Naive thymus-derived CD8-positive, alpha-beta T cell (primary cell): ENCODE measurements around the gene RBM4B. TPM values are rescaled to one million over a fixed set of nuclear protein-coding genes. Genes with fewer than 3 reads are reported as not detected.

Experiments used
- ATAC-seq, 2 donors: fragments of 150-1000 bp; cut with Tn5 transposase in 1 of 2; sonication (Bioruptor Pico), chemical (Tn5 transposase) in 1 of 2; 1 replicate in 1 of 2; 2 replicates in 1 of 2; pipeline ENCODE4 v1.10.0; 2021; ENCODE audit warnings: mild to moderate bottlenecking in 2 of 2, moderate library complexity in 2 of 2
- POLR2A ChIA-PET: fragments of 350-600 bp; sonication (Branson Sonifier 250); formaldehyde crosslinking; loops from one replicate; lab custom pipeline; 2021; ENCODE audit warnings: antibody characterized with exemption; lab: Charles Lee
- DNase-seq, 10 donors: peaks; one replicate each; pipeline versions ENCODE4 v3.0.0 to v3.0.0-alpha.2; 2020 to 2022
- H3K27ac Mint-ChIP-seq, 10 donors: one replicate each; pipeline ENCODE4 v1.8.0; 2020 to 2022; ENCODE audit warnings: mild to moderate bottlenecking in 10 of 10, mixed read lengths in 10 of 10, moderate library complexity in 4 of 10, inconsistent platforms in 1 of 10
- H3K27me3 Mint-ChIP-seq, 5 donors: one replicate each; pipeline ENCODE4 v1.8.0; 2021 to 2022; ENCODE audit warnings: mixed read lengths in 5 of 5
- H3K36me3 Mint-ChIP-seq, 3 donors: one replicate each; pipeline ENCODE4 v1.8.0; 2020 to 2022; ENCODE audit warnings: mixed read lengths in 3 of 3, mild to moderate bottlenecking in 2 of 3, inconsistent platforms in 1 of 3
- H3K4me1 Mint-ChIP-seq, 4 donors: one replicate each; pipeline ENCODE4 v1.8.0; 2021 to 2022; ENCODE audit warnings: mixed read lengths in 4 of 4
- H3K4me3 Mint-ChIP-seq, 10 donors: one replicate each; pipeline ENCODE4 v1.8.0; 2020 to 2022; ENCODE audit warnings: mild to moderate bottlenecking in 10 of 10, mixed read lengths in 10 of 10, moderate library complexity in 6 of 10, inconsistent platforms in 1 of 10
- H3K9me3 Mint-ChIP-seq, 9 donors: one replicate each; pipeline ENCODE4 v1.8.0; 2020 to 2022; ENCODE audit warnings: mixed read lengths in 9 of 9, mild to moderate bottlenecking in 3 of 9, inconsistent platforms in 1 of 9, moderate library complexity in 1 of 9
- polyA plus RNA-seq, 3 donors: library from polyadenylated mRNA; unstranded; fragments of 300-500 nt; fragmentation: Illumina TruSeq; gene quantifications; one replicate each; pipeline ENCODE4 v1.2.3, GENCODE V29; 2021
- total RNA-seq, 8 experiments: library from RNA in 2 of 8; stranded (reverse) in 2 of 8; gene quantifications; one replicate each; pipeline ENCODE4 v1.2.3 and lab custom pipeline; 2021 to 2026

Gene RBM4B
- total and polyA plus RNA-seq, 5 experiments from 2014 or later: 7.7 to 26.0 (median 12.3) TPM

- H3K27ac Mint-ChIP-seq: no peak overlapping the region
- peaks cover 0 to 2% (median 0%) of the 10 kb centered on the region in 5 donors for H3K27me3 Mint-ChIP-seq
- H3K9me3 Mint-ChIP-seq: no peaks in the 10 kb centered on the region
- no peaks in the 10 kb centered on the region for H3K36me3 Mint-ChIP-seq
- DNase-seq: no peak
- no peak for ATAC-seq
- no peak overlapping the region for H3K4me3 Mint-ChIP-seq
- POLR2A ChIA-PET: no interaction called here
- H3K4me1 Mint-ChIP-seq: peaks cover 0 to 4% (median 2%) of the 10 kb centered on the region in 4 donors
Observed at GRCh38 chr11:66691311-66691980, 13.8 kb upstream of the RBM4B start.

GRCh38 chr11:66689661-66690590, 12.2 kb upstream of the RBM4B start:
- Mint-ChIP-seq H3K27me3 (peaks cover 0 to 2% (median 0%) of the 10 kb centered on the region in 5 donors), H3K27ac (no peak overlapping the region), H3K4me3 (no peak overlapping the region), H3K36me3 (no peaks in the 10 kb centered on the region), H3K4me1 (peaks cover 0 to 4% (median 2%) of the 10 kb centered on the region in 4 donors), H3K9me3 (no peaks in the 10 kb centered on the region)
- POLR2A ChIA-PET: no interaction called here
- ATAC-seq (no peak), DNase-seq (no peak)

GRCh38 chr11:66688561-66689534, 11.2 kb upstream of the RBM4B start:
- H3K9me3 Mint-ChIP-seq: no peaks in the 10 kb centered on the region
- no peaks in the 10 kb centered on the region for H3K36me3 Mint-ChIP-seq
- POLR2A ChIA-PET: no interaction called here
- DNase-seq (no peak), ATAC-seq (no peak)
- H3K27ac Mint-ChIP-seq: no peak overlapping the region
- no peaks in the 10 kb centered on the region for H3K4me1 Mint-ChIP-seq
- no peaks in the 10 kb centered on the region for H3K27me3 Mint-ChIP-seq
- no peak overlapping the region for H3K4me3 Mint-ChIP-seq

- no peak for ATAC-seq
Observed at GRCh38 chr11:66687831-66688281, 10.2 kb upstream of the RBM4B start.

GRCh38 chr11:66686801-66687750, 9.4 kb upstream of the RBM4B start:
- H3K4me1 Mint-ChIP-seq: no peaks in the 10 kb centered on the region
- POLR2A ChIA-PET: interaction anchor here (0.8 kb wide), 1 partner anchor 71 kb away, joined by 3 read pairs; the partner anchor contains the start of gene RBM14

More at GRCh38 chr11:66687831-66688281, 10.2 kb upstream of the RBM4B start:
- no peak for DNase-seq
- Mint-ChIP-seq H3K27ac (no peak overlapping the region), H3K4me1 (no peaks in the 10 kb centered on the region), H3K4me3 (no peak overlapping the region), H3K27me3 (no peaks in the 10 kb centered on the region), H3K9me3 (no peaks in the 10 kb centered on the region), H3K36me3 (no peaks in the 10 kb centered on the region)
- POLR2A ChIA-PET: interaction anchor here (0.5 kb wide), 1 partner anchor 145 kb away, joined by 9 read pairs; no protein-coding TSS in a partner anchor

GRCh38 chr11:66686100-66686785, 8.6 kb upstream of the RBM4B start:
- Mint-ChIP-seq H3K36me3 (no peaks in the 10 kb centered on the region), H3K27me3 (no peaks in the 10 kb centered on the region), H3K9me3 (no peaks in the 10 kb centered on the region), H3K27ac (no peak overlapping the region), H3K4me3 (no peak overlapping the region), H3K4me1 (no peaks in the 10 kb centered on the region)
- no peak for DNase-seq
- POLR2A ChIA-PET: interaction anchor here (0.8 kb wide), 1 partner anchor 70 kb away, joined by 3 read pairs; the partner anchor contains the start of gene RBM14
- ATAC-seq: no peak

More at GRCh38 chr11:66686801-66687750, 9.4 kb upstream of the RBM4B start:
- no peaks in the 10 kb centered on the region for H3K27me3 Mint-ChIP-seq
- H3K27ac Mint-ChIP-seq: no peak overlapping the region
- no peaks in the 10 kb centered on the region for H3K9me3 Mint-ChIP-seq
- no peaks in the 10 kb centered on the region for H3K36me3 Mint-ChIP-seq
- H3K4me3 Mint-ChIP-seq: no peak overlapping the region
- ATAC-seq (no peak), DNase-seq (no peak)

GRCh38 chr11:66685276-66686099, 7.8 kb upstream of the RBM4B start:
- no peak for ATAC-seq
- POLR2A ChIA-PET: no interaction called here
- H3K4me1 Mint-ChIP-seq: no peaks in the 10 kb centered on the region

GRCh38 chr11:66684635-66685034, 6.9 kb upstream of the RBM4B start:
- Mint-ChIP-seq H3K4me3 (no peak overlapping the region), H3K9me3 (no peaks in the 10 kb centered on the region), H3K4me1 (no peaks in the 10 kb centered on the region), H3K36me3 (no peaks in the 10 kb centered on the region), H3K27ac (no peak overlapping the region), H3K27me3 (no peaks in the 10 kb centered on the region)
- DNase-seq (no peak), ATAC-seq (no peak)
- POLR2A ChIA-PET: no interaction called here

More at GRCh38 chr11:66685276-66686099, 7.8 kb upstream of the RBM4B start:
- no peaks in the 10 kb centered on the region for H3K36me3 Mint-ChIP-seq
- H3K4me3 Mint-ChIP-seq: no peak overlapping the region
- no peaks in the 10 kb centered on the region for H3K9me3 Mint-ChIP-seq
- H3K27ac Mint-ChIP-seq: no peak overlapping the region
- H3K27me3 Mint-ChIP-seq: no peaks in the 10 kb centered on the region
- no peak for DNase-seq

- POLR2A ChIA-PET: no interaction called here
- no peak overlapping the region for H3K27ac Mint-ChIP-seq
- no peaks in the 10 kb centered on the region for H3K36me3 Mint-ChIP-seq
- H3K27me3 Mint-ChIP-seq: no peaks in the 10 kb centered on the region
- no peak for ATAC-seq
- no peaks in the 10 kb centered on the region for H3K9me3 Mint-ChIP-seq
- no peak for DNase-seq
- no peak overlapping the region for H3K4me3 Mint-ChIP-seq
- no peaks in the 10 kb centered on the region for H3K4me1 Mint-ChIP-seq
Observed at GRCh38 chr11:66683877-66684276, 6.2 kb upstream of the RBM4B start.

GRCh38 chr11:66680966-66681645, 3.4 kb upstream of the RBM4B start:
- Mint-ChIP-seq H3K27ac (no peak overlapping the region), H3K4me1 (peaks cover 13 to 25% (median 20%) of the 10 kb centered on the region in 4 donors), H3K27me3 (no peaks in the 10 kb centered on the region), H3K9me3 (no peaks in the 10 kb centered on the region), H3K36me3 (peaks cover 0 to 3% (median 0%) of the 10 kb centered on the region in 3 donors), H3K4me3 (no peak overlapping the region)
- DNase-seq (no peak), ATAC-seq (no peak)
- POLR2A ChIA-PET: no interaction called here
